Adrenal gland (tissue), 12 donors: ENCODE data around the gene DOCK9. TPM values are rescaled to one million over a fixed set of nuclear protein-coding genes. Genes with fewer than 3 reads are reported as not detected.

Source experiments
- DNase-seq, 7 donors: peaks; one replicate each; pipeline ENCODE4 v3.0.0-alpha.2; 2019 to 2020
- H3K27ac ChIP-seq, 5 donors: fragments of 200-600 bp; sonication (generic) in 4 of 5; 1 replicate in 3 of 5; 2 replicates in 2 of 5; pipeline versions ENCODE4 v1.5.1 to v1.8.0; 2016 to 2020; ENCODE audit warnings: mild to moderate bottlenecking in 1 of 5
- H3K27me3 ChIP-seq: fragments of 200-600 bp; 2 replicates; pipeline ENCODE4 v1.8.0; 2021
- H3K36me3 ChIP-seq, 2 donors: fragments of 200-600 bp; replicated peaks in 1 of 2; 1 replicate in 1 of 2; 2 replicates in 1 of 2; pipeline versions ENCODE4 v1.5.1 to v1.8.0; 2018 to 2022
- H3K4me1 ChIP-seq, 2 donors: fragments of 200-600 bp; replicated peaks in 1 of 2; 1 replicate in 1 of 2; 2 replicates in 1 of 2; pipeline versions ENCODE4 v1.5.1 to v1.8.0; 2018 to 2021
- H3K4me3 ChIP-seq, 4 donors: fragments of 200-600 bp; sonication (generic) in 3 of 4; one replicate each; pipeline ENCODE4 v1.5.1; 2016 to 2018
- H3K9me3 ChIP-seq, 3 donors: fragments of 200-600 bp; sonication (generic) in 1 of 3; replicated peaks in 1 of 3; 1 replicate in 2 of 3; 2 replicates in 1 of 3; pipeline versions ENCODE4 v1.5.1 to v1.8.0; 2016 to 2021
- CTCF ChIP-seq, 6 experiments: fragments of 450-650 bp in 4 of 6; fragments of 200-600 bp in 2 of 6; sonication (generic) in 1 of 6; IDR thresholded peaks; 1 replicate in 5 of 6; 2 replicates in 1 of 6; pipeline versions ENCODE4 v1.5.1 to v1.8.0; 2016 to 2021; ENCODE audit warnings: antibody characterized with exemption in 6 of 6, mild to moderate bottlenecking in 2 of 6, moderate library complexity in 1 of 6
- POLR2A ChIP-seq, 2 donors: fragments of 450-650 bp; IDR thresholded peaks; one replicate each; pipeline ENCODE4 v1.6.1; 2017; ENCODE audit warnings: antibody characterized with exemption in 2 of 2, mild to moderate bottlenecking in 2 of 2, moderate library complexity in 1 of 2
- WGBS, 4 donors: extraction: QIAGEN DNeasy Blood & Tissue Kit in 2 of 4; methylation state at CpG; one replicate each; pipeline versions ENCODE4 v1.1.5 to v1.1.7; 2013 to 2017; 5-methylcytosine and 5-hydroxymethylcytosine counted together
- intact Hi-C, 2 donors: fragments of 100-400 bp; cut with DNase I; formaldehyde crosslinking; loops; one replicate each; pipeline versions ENCODE4 v1.14.1 to v1.15.0; 2022 to 2023
- polyA plus RNA-seq, 3 donors: library from polyadenylated mRNA; stranded (reverse); fragments of 200-250 nt in 2 of 3; fragments of 350-450 nt in 1 of 3; fragmentation: Illumina TruSeq in 1 of 3; extraction: RNeasy Lipid Tissue Mini Kit (QIAGEN cat#74804) in 1 of 3; gene quantifications; one replicate each; pipeline ENCODE4 v1.2.3, GENCODE V29; 2013 to 2014
- total RNA-seq, 9 donors: library from RNA; depleted of rRNA in 4 of 9; stranded (reverse); fragments of >200 nt in 4 of 9; fragments of 120-200 nt in 1 of 9; fragmentation: NEBNext Ultra II Directional in 1 of 9; extraction: Animal tissue kit (Norgen Biotek cat#: 25700) in 1 of 9; gene quantifications; one replicate each; pipeline versions ENCODE4 v1.1.0 to v1.2.4, GENCODE V29; 2013 to 2023
- donor health status: healthy with polysubstance abuse.
- donor health status: Bipolar disorder and iron deficiency.
- donor health status: DM: yes; HTN: yes; CAD: no.
- donor health status: DM: no; HTN: no; CAD: no.
- donor health status: DM: no; HTN: no; CAD: no.
- donor health status: DM: yes; HTN: yes; CAD: no.

Gene DOCK9
- total and polyA plus RNA-seq, 12 donors: 16.2 to 83.4 (median 51.9) TPM

- TF ChIP-seq CTCF (IDR thresholded peaks at IDR 0.05) (no peak), POLR2A (IDR thresholded peaks at IDR 0.05) (no peak)
- Histone ChIP-seq H3K36me3 (peaks cover 0 to 3% of the 10 kb centered on the region in 2 donors), H3K4me3 (no peak overlapping the region), H3K4me1 (no peaks in the 10 kb centered on the region), H3K9me3 (no peaks in the 10 kb centered on the region), H3K27me3 (no peaks in the 10 kb centered on the region), H3K27ac (no peak overlapping the region)
- DNase-seq: no peak
- WGBS, 4 donors: 87 to 94% (median 91%) methylated on average over 6 of the region's 6 CpGs
- intact Hi-C loops: no loop called here
These were observed 89.5 kb downstream of the DOCK9 start for GRCh38 chr13:98888222-98888889.

GRCh38 chr13:98886587-98887230 lies 91.2 kb downstream of the DOCK9 start:
- intact Hi-C loops: no loop called here
- no peak overlapping the region for H3K4me3 ChIP-seq
- H3K27ac ChIP-seq: no peak overlapping the region
- no peak for TF ChIP-seq CTCF (IDR thresholded peaks at IDR 0.05)
- no peak for TF ChIP-seq POLR2A (IDR thresholded peaks at IDR 0.05)
- DNase-seq: no peak
- H3K9me3 ChIP-seq: no peaks in the 10 kb centered on the region
- no peaks in the 10 kb centered on the region for H3K27me3 ChIP-seq
- no peaks in the 10 kb centered on the region for H3K4me1 ChIP-seq
- 90 to 97% (median 94%) methylated on average over 9 of the region's 9 CpGs for WGBS, 4 donors
- H3K36me3 ChIP-seq: peaks cover 0 to 17% of the 10 kb centered on the region in 2 donors

- no peak for DNase-seq
- no peaks in the 10 kb centered on the region for H3K9me3 ChIP-seq
- H3K27me3 ChIP-seq: no peaks in the 10 kb centered on the region
- 90 to 97% (median 95%) methylated on average over 6 of the region's 6 CpGs for WGBS, 4 donors
- TF ChIP-seq POLR2A (IDR thresholded peaks at IDR 0.05): no peak
- no peak for TF ChIP-seq CTCF (IDR thresholded peaks at IDR 0.05)
- H3K4me1 ChIP-seq: no peaks in the 10 kb centered on the region
- no peak overlapping the region for H3K4me3 ChIP-seq
- H3K27ac ChIP-seq: no peak overlapping the region
- H3K36me3 ChIP-seq: peaks cover 0 to 23% of the 10 kb centered on the region in 2 donors
- intact Hi-C loops: no loop called here
These were observed 92.3 kb downstream of the DOCK9 start for GRCh38 chr13:98885600-98885999.

- intact Hi-C loops: no loop called here
- 52 to 62% (median 60%) methylated on average over 3 of the region's 3 CpGs for WGBS, 4 donors
- peaks cover 0 to 34% of the 10 kb centered on the region in 2 donors for H3K36me3 ChIP-seq
- no peaks in the 10 kb centered on the region for H3K27me3 ChIP-seq
- H3K4me1 ChIP-seq: no peaks in the 10 kb centered on the region
- no peak overlapping the region for H3K27ac ChIP-seq
- H3K9me3 ChIP-seq: no peaks in the 10 kb centered on the region
- no peak overlapping the region for H3K4me3 ChIP-seq
- DNase-seq: no peak
- no peak for TF ChIP-seq CTCF (IDR thresholded peaks at IDR 0.05)
- TF ChIP-seq POLR2A (IDR thresholded peaks at IDR 0.05): no peak
These were observed 93.9 kb downstream of the DOCK9 start for GRCh38 chr13:98883998-98884397.
